ENCODE results near the gene FCER2.
"Not testable (repeated sequence)": the region's sequence is repeated elsewhere in the genome, so short reads cannot be mapped to it uniquely, and the experiment has no call there.

Gene FCER2

GRCh38 chr19:7746903-7747884, 45.3 kb upstream of the FCER2 start, which contains the start of gene CD209:
TSS of gene CD209 (minus strand) at chr19:7747534. CDS start at chr19:7747511, 23 bp downstream.
- Histone ChIP-seq H3K36me3 (ENCODE audit: insufficient read depth, low read length) (no peaks in the 10 kb centered on the region), H3K9me3 (ENCODE audit: insufficient read depth, low read length, severe bottlenecking) (no peaks in the 10 kb centered on the region), H3K27ac (ENCODE audit: low read length) (no peak within 1 kb of the TSS), H3K27me3 (ENCODE audit: insufficient read depth, low read length, poor library complexity) (no peaks in the 10 kb centered on the region), H2AFZ (ENCODE audit: low read depth, low read length) (no peak within 1 kb of the TSS), H3K9ac (ENCODE audit: low read depth, low read length) (no peak within 1 kb of the TSS), H3K4me1 (ENCODE audit: insufficient read depth, low read length) (no peaks in the 10 kb centered on the region), H3K4me2 (ENCODE audit: insufficient read depth, low read length) (no peak within 1 kb of the TSS), H4K20me1 (ENCODE audit: insufficient read depth, low read length) (no peaks in the 10 kb centered on the region), H3K4me3 (ENCODE audit: low read depth in 1 of 2, low read length in 2 of 2) (no peak within 1 kb of the TSS), H3K79me2 (ENCODE audit: insufficient read depth, low read length) (no peaks in the 10 kb centered on the region)
- ATAC-seq (ENCODE audit: insufficient read depth, low read depth) (no peak), DNase-seq (no peak)
- TF ChIP-seq EZH2 (IDR thresholded peaks at IDR 0.05; ENCODE audit: borderline replicate concordance, low read depth, low read length, severe bottlenecking) (no peak), CTCF (IDR thresholded peaks at IDR 0.05; ENCODE audit: borderline replicate concordance, extremely low read depth, low read length, poor library complexity, severe bottlenecking) (no peak)

GRCh38 chr19:7746306-7746705, 44.4 kb upstream of the FCER2 start:
- not testable (repeated sequence) for H3K4me1 ChIP-seq (ENCODE audit: insufficient read depth, low read length); H3K9me3 ChIP-seq (ENCODE audit: insufficient read depth, low read length, severe bottlenecking); H3K27ac ChIP-seq (ENCODE audit: low read length); H3K9ac ChIP-seq (ENCODE audit: low read depth, low read length); H3K4me2 ChIP-seq (ENCODE audit: insufficient read depth, low read length); H2AFZ ChIP-seq (ENCODE audit: low read depth, low read length); DNase-seq; H3K36me3 ChIP-seq (ENCODE audit: insufficient read depth, low read length); H3K27me3 ChIP-seq (ENCODE audit: insufficient read depth, low read length, poor library complexity); H3K79me2 ChIP-seq (ENCODE audit: insufficient read depth, low read length); H4K20me1 ChIP-seq (ENCODE audit: insufficient read depth, low read length); H3K4me3 ChIP-seq (ENCODE audit: low read depth in 1 of 2, low read length in 2 of 2); ATAC-seq (ENCODE audit: insufficient read depth, low read depth)

- Histone ChIP-seq H3K4me2 (ENCODE audit: insufficient read depth, low read length) (no peak overlapping the region), H3K4me3 (ENCODE audit: low read depth in 1 of 2, low read length in 2 of 2) (no peak overlapping the region), H3K4me1 (ENCODE audit: insufficient read depth, low read length) (no peaks in the 10 kb centered on the region), H3K79me2 (ENCODE audit: insufficient read depth, low read length) (no peaks in the 10 kb centered on the region), H3K36me3 (ENCODE audit: insufficient read depth, low read length) (no peaks in the 10 kb centered on the region), H3K9me3 (ENCODE audit: insufficient read depth, low read length, severe bottlenecking) (no peaks in the 10 kb centered on the region), H3K27me3 (ENCODE audit: insufficient read depth, low read length, poor library complexity) (no peaks in the 10 kb centered on the region), H3K9ac (ENCODE audit: low read depth, low read length) (no peak overlapping the region), H3K27ac (ENCODE audit: low read length) (no peak overlapping the region), H4K20me1 (ENCODE audit: insufficient read depth, low read length) (no peaks in the 10 kb centered on the region), H2AFZ (ENCODE audit: low read depth, low read length) (no peak overlapping the region)
- no peak for DNase-seq
- TF ChIP-seq CTCF (IDR thresholded peaks at IDR 0.05; ENCODE audit: borderline replicate concordance, extremely low read depth, low read length, poor library complexity, severe bottlenecking) (no peak), EZH2 (IDR thresholded peaks at IDR 0.05; ENCODE audit: borderline replicate concordance, low read depth, low read length, severe bottlenecking) (no peak)
- no peak for ATAC-seq (ENCODE audit: insufficient read depth, low read depth)
These were observed 43.1 kb upstream of the FCER2 start for GRCh38 chr19:7744871-7745650.
